Activated CD8-positive, alpha-beta T cell treated with anti-CD3 and anti-CD28 coated beads for 36 hours (primary cell): ENCODE results near the gene TRIL. TPM values are rescaled to one million over a fixed set of nuclear protein-coding genes. Genes with fewer than 3 reads are reported as not detected.

Source experiments
- ATAC-seq: fragments of 200-7000 bp; cut with Tn5 transposase; one replicate; pipeline ENCODE4 v1.10.0; 2021; ENCODE audit warnings: mild to moderate bottlenecking, moderate library complexity
- CTCF ChIA-PET: fragments of 350-600 bp; sonication (Branson Sonifier 250); formaldehyde crosslinking; loops from one replicate; lab custom pipeline; 2021; ENCODE audit warnings: antibody characterized with exemption; lab: Charles Lee
- POLR2A ChIA-PET: fragments of 350-600 bp; sonication (Branson Sonifier 250); formaldehyde crosslinking; loops from one replicate; lab custom pipeline; 2021; ENCODE audit warnings: antibody characterized with exemption; lab: Charles Lee
- DNase-seq: peaks from one replicate; pipeline ENCODE4 v3.0.0-alpha.2; 2020
- H3K27ac Mint-ChIP-seq: one replicate; pipeline ENCODE4 v1.8.0; 2021; ENCODE audit warnings: mild to moderate bottlenecking, mixed read lengths
- H3K27me3 Mint-ChIP-seq: one replicate; pipeline ENCODE4 v1.8.0; 2021; ENCODE audit warnings: mixed read lengths
- H3K36me3 Mint-ChIP-seq: one replicate; pipeline ENCODE4 v1.8.0; 2021; ENCODE audit warnings: low read depth, mixed read lengths
- H3K4me1 Mint-ChIP-seq: one replicate; pipeline ENCODE4 v1.8.0; 2021; ENCODE audit warnings: low read depth, mixed read lengths
- H3K4me3 Mint-ChIP-seq: one replicate; pipeline ENCODE4 v1.8.0; 2021; ENCODE audit warnings: mild to moderate bottlenecking, moderate library complexity, mixed read lengths
- H3K9me3 Mint-ChIP-seq: one replicate; pipeline ENCODE4 v1.8.0; 2021; ENCODE audit warnings: mixed read lengths
- CTCF ChIP-seq: fragments of 200-600 bp; IDR thresholded peaks from one replicate; pipeline ENCODE4 v1.8.0; 2022; ENCODE audit warnings: antibody characterized with exemption, mild to moderate bottlenecking
- intact Hi-C: fragments of 100-400 bp; cut with micrococcal nuclease; formaldehyde crosslinking; loops from one replicate; pipeline ENCODE4 v1.10.0; 2022
- total RNA-seq, 2 experiments: library from RNA; stranded (reverse); gene quantifications; one replicate each; pipeline ENCODE4 v1.2.3, GENCODE V29; 2021

Gene TRIL
- total RNA-seq, 2 experiments from 2014 or later: not detected

GRCh38 chr7:29000717-29001076 is 42.6 kb upstream of the TRIL start:
- POLR2A ChIA-PET: no interaction called here
- intact Hi-C loops: no loop called here
- H3K9me3 Mint-ChIP-seq: no peaks in the 10 kb centered on the region
- ATAC-seq: no peak
- TF ChIP-seq CTCF: no peak
- no peak for DNase-seq
- no peaks in the 10 kb centered on the region for H3K36me3 Mint-ChIP-seq
- no peak overlapping the region for H3K4me3 Mint-ChIP-seq
- CTCF ChIA-PET: no interaction called here
- H3K27me3 Mint-ChIP-seq: peaks cover 8% of the 10 kb centered on the region
- H3K27ac Mint-ChIP-seq: no peak overlapping the region
- H3K4me1 Mint-ChIP-seq: no peaks in the 10 kb centered on the region

- DNase-seq (no peak), ATAC-seq (no peak)
- H3K27ac Mint-ChIP-seq: no peak overlapping the region
- peaks cover 5% of the 10 kb centered on the region for H3K27me3 Mint-ChIP-seq
- POLR2A ChIA-PET: no interaction called here
- H3K4me1 Mint-ChIP-seq: no peaks in the 10 kb centered on the region
- H3K9me3 Mint-ChIP-seq: no peaks in the 10 kb centered on the region
- intact Hi-C loops: no loop called here
- H3K4me3 Mint-ChIP-seq: no peak overlapping the region
- CTCF ChIA-PET: no interaction called here
- no peaks in the 10 kb centered on the region for H3K36me3 Mint-ChIP-seq
- no peak for TF ChIP-seq CTCF
Observed at GRCh38 chr7:28999895-29000716, 42.0 kb upstream of the TRIL start.

DNA sequence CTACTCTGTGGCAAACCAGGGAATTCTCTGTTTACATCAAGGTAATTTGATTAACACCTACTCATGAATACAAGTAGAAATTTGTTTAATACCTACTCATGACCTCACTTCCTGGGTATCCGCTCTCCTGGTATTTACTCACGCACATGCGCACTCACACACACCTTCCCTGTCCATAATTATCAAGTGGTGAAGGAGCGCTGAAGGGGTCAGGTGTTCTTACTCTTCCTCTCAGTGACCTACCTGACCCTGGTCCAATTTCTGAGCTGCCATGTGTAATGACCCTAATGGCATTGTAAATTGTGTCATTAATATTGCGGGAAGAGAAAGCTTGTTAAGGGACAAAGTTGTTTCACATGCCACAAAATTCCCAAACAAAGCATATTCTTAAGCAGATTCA is 41.3 kb upstream of the TRIL start:
- CTCF ChIA-PET: no interaction called here

GRCh38 chr7:28998105-28998504 is 40.0 kb upstream of the TRIL start:
- H3K27me3 Mint-ChIP-seq: peaks cover 5% of the 10 kb centered on the region
- H3K9me3 Mint-ChIP-seq: no peaks in the 10 kb centered on the region
- DNase-seq: no peak
- ATAC-seq: no peak
- H3K36me3 Mint-ChIP-seq: no peaks in the 10 kb centered on the region
- H3K27ac Mint-ChIP-seq: no peak overlapping the region
- TF ChIP-seq CTCF: no peak
- ChIA-PET POLR2A (no interaction called here), CTCF (interaction anchor here (0.6 to 1.3 kb wide), 4 partner anchors 71 to 159 kb away, joined by 3 to 5 read pairs (median 3); no protein-coding TSS in a partner anchor)
- intact Hi-C loops: no loop called here
- no peaks in the 10 kb centered on the region for H3K4me1 Mint-ChIP-seq
- H3K4me3 Mint-ChIP-seq: no peak overlapping the region

More for the DNA sequence above, 41.3 kb upstream of the TRIL start:
- intact Hi-C loops: no loop called here
- Mint-ChIP-seq H3K27me3 (peaks cover 5% of the 10 kb centered on the region), H3K36me3 (no peaks in the 10 kb centered on the region), H3K27ac (no peak overlapping the region), H3K4me3 (no peak overlapping the region), H3K9me3 (no peaks in the 10 kb centered on the region), H3K4me1 (no peaks in the 10 kb centered on the region)
- POLR2A ChIA-PET: no interaction called here
- DNase-seq (no peak), ATAC-seq (no peak)
- no peak for TF ChIP-seq CTCF

- Mint-ChIP-seq H3K36me3 (no peaks in the 10 kb centered on the region), H3K9me3 (no peaks in the 10 kb centered on the region), H3K27me3 (peaks cover 6% of the 10 kb centered on the region), H3K4me1 (no peaks in the 10 kb centered on the region), H3K27ac (no peak overlapping the region), H3K4me3 (no peak overlapping the region)
- DNase-seq: no peak
- no peak for TF ChIP-seq CTCF
- CTCF ChIA-PET: interaction anchor here (1.1 to 1.3 kb wide), 2 partner anchors 71 to 110 kb away, joined by 3 to 5 read pairs; no protein-coding TSS in a partner anchor
- intact Hi-C loops: no loop called here
- ATAC-seq: no peak
- POLR2A ChIA-PET: no interaction called here
Observed at GRCh38 chr7:28996836-28997235, 38.7 kb upstream of the TRIL start.
